A673 (cell line): ENCODE data around the gene NLRP5. TPM values are rescaled to one million over a fixed set of nuclear protein-coding genes. Genes with fewer than 3 reads are reported as not detected.

Experiments used
- Bru-seq: library from RNA; stranded (reverse); fragments of 400-500 nt; gene quantifications from one replicate; lab custom pipeline; 2021; lab: Mats Ljungman, UMichigan
- BruChase-seq, 2 experiments: library from RNA; stranded (reverse); fragments of 400-500 nt; gene quantifications; one replicate each; lab custom pipeline; 2021; lab: Mats Ljungman, UMichigan
- BruUV-seq: library from RNA; stranded (reverse); fragments of 400-500 nt; replicated peaks from 2 replicates; lab custom pipeline; 2021; lab: Mats Ljungman, UMichigan
- CTCF ChIA-PET: fragments of 300-600 bp; sonication (Branson Sonifier 250); formaldehyde crosslinking; loops from one replicate; lab custom pipeline; 2022; ENCODE audit warnings: antibody characterized with exemption; lab: Charles Lee
- POLR2A ChIA-PET: fragments of 300-600 bp; sonication (Branson Sonifier 250); formaldehyde crosslinking; loops from one replicate; lab custom pipeline; 2022; ENCODE audit warnings: antibody characterized with exemption; ENCODE audit not compliant: low non-redundant PET; lab: Charles Lee
- DNase-seq: peaks from one replicate; pipeline ENCODE4 v3.0.0-alpha.2; 2015; ENCODE audit warnings: low spot score
- H3K27ac ChIP-seq: fragments of 200-600 bp; sonication (generic); 2 replicates; pipeline ENCODE4 v1.5.1; 2016; ENCODE audit warnings: mixed run types, low read depth, mild to moderate bottlenecking, mixed read lengths, antibody characterized with exemption, low read length; ENCODE audit not compliant: poor library complexity, severe bottlenecking
- H3K27me3 ChIP-seq: fragments of 200-600 bp; sonication (generic); replicated peaks from 2 replicates; pipeline ENCODE4 v1.6.1; 2017; ENCODE audit warnings: mixed run types, low read depth, mild to moderate bottlenecking, mixed read lengths, antibody characterized with exemption, low read length; ENCODE audit not compliant: insufficient read depth, poor library complexity
- H3K36me3 ChIP-seq: fragments of 200-600 bp; sonication (generic); 2 replicates; pipeline ENCODE4 v1.6.1; 2016; ENCODE audit warnings: mixed run types, mild to moderate bottlenecking, mixed read lengths, antibody characterized with exemption, low read length; ENCODE audit not compliant: insufficient read depth, poor library complexity, severe bottlenecking
- H3K4me1 ChIP-seq: fragments of 200-600 bp; sonication (generic); 2 replicates; pipeline ENCODE4 v1.6.1; 2017; ENCODE audit warnings: mixed run types, mild to moderate bottlenecking, mixed read lengths, antibody characterized with exemption, low read length; ENCODE audit not compliant: insufficient read depth, poor library complexity, severe bottlenecking
- H3K4me3 ChIP-seq: fragments of 200-600 bp; sonication (generic); 2 replicates; pipeline ENCODE4 v1.5.1; 2016; ENCODE audit warnings: low read depth, mixed run types, mild to moderate bottlenecking, mixed read lengths, low read length; ENCODE audit not compliant: poor library complexity, severe bottlenecking
- H3K9me3 ChIP-seq: fragments of 200-600 bp; sonication (generic); 2 replicates; pipeline ENCODE4 v1.6.1; 2016; ENCODE audit warnings: mixed run types, low read depth, mild to moderate bottlenecking, mixed read lengths, antibody characterized with exemption, low read length; ENCODE audit not compliant: poor library complexity, severe bottlenecking
- CTCF ChIP-seq: fragments of 300-800, 200-600 bp; sonication (generic); conservative IDR thresholded peaks from 2 replicates; pipeline ENCODE4 v1.5.1; 2017; ENCODE audit warnings: low read depth, mild to moderate bottlenecking, antibody characterized with exemption, low read length, moderate library complexity, mixed read lengths
- EZH2 ChIP-seq: fragments of 200-600 bp; sonication (generic); IDR thresholded peaks from 2 replicates; pipeline ENCODE4 v1.6.1; 2017; ENCODE audit warnings: borderline replicate concordance, low read depth, mild to moderate bottlenecking, mixed read lengths, antibody characterized with exemption, low read length; ENCODE audit not compliant: poor library complexity, severe bottlenecking
- intact Hi-C: fragments of 100-400 bp; cut with micrococcal nuclease; formaldehyde crosslinking; loops from one replicate; pipeline ENCODE4 v1.10.0; 2022; ENCODE audit not compliant: unreplicated experiment
- long read RNA-seq: library from polyadenylated mRNA; stranded (forward); transcript quantifications from one replicate; pipeline ENCODE4 v2.0.0, GENCODE V29; 2022
- total RNA-seq: library from RNA; stranded (reverse); gene quantifications from 2 replicates; pipeline ENCODE4 v1.2.3, GENCODE V29; 2021

NLRP5 gene
- total RNA-seq (not detected in 2 replicates), Bru-seq, nascent RNA (not detected), BruChase-seq, experiment 1, labeled RNA remaining after a 2-hour chase (not detected), BruChase-seq, experiment 2, labeled RNA remaining after a 6-hour chase (not detected)
- long read RNA-seq = 0 reads

GRCh38 chr19:55986487-55986886, at the start of gene NLRP5:
Gene NLRP5, plus strand, starts transcription at chr19:55986775.
- BruUV-seq = no TSS peak
- POLR2A ChIA-PET = no interaction called here
- intact Hi-C loops = no loop called here
- H3K27ac ChIP-seq = no peak within 1 kb of the TSS
- H3K36me3 ChIP-seq = no peaks in the 10 kb centered on the region
- H3K4me1 ChIP-seq = no peaks in the 10 kb centered on the region
- peaks cover 5% of the 10 kb centered on the region for H3K27me3 ChIP-seq
- no peak within 1 kb of the TSS for H3K4me3 ChIP-seq
- no peak for DNase-seq
- H3K9me3 ChIP-seq = no peaks in the 10 kb centered on the region
- TF ChIP-seq EZH2 (no peak), CTCF (no peak)
- CTCF ChIA-PET = no interaction called here

GRCh38 chr19:55939206-55939605, 47.4 kb upstream of the NLRP5 start:
- no peak for DNase-seq
- no peaks in the 10 kb centered on the region for H3K9me3 ChIP-seq
- intact Hi-C loops = no loop called here
- no peak overlapping the region for H3K4me3 ChIP-seq
- POLR2A ChIA-PET = no interaction called here
- CTCF ChIA-PET = no interaction called here
- H3K27ac ChIP-seq = no peak overlapping the region
- TF ChIP-seq EZH2 (no peak), CTCF (no peak)
- H3K36me3 ChIP-seq = no peaks in the 10 kb centered on the region
- peaks cover 4% of the 10 kb centered on the region for H3K27me3 ChIP-seq
- H3K4me1 ChIP-seq = no peaks in the 10 kb centered on the region
- BruUV-seq = no TSS peak

- no peaks in the 10 kb centered on the region for H3K4me1 ChIP-seq
- ChIA-PET CTCF (no interaction called here), POLR2A (no interaction called here)
- no TSS peak for BruUV-seq
- no peak overlapping the region for H3K4me3 ChIP-seq
- TF ChIP-seq EZH2 (no peak), CTCF (no peak)
- H3K36me3 ChIP-seq = no peaks in the 10 kb centered on the region
- H3K9me3 ChIP-seq = no peaks in the 10 kb centered on the region
- H3K27ac ChIP-seq = no peak overlapping the region
- DNase-seq = no peak
- H3K27me3 ChIP-seq = peaks cover 4% of the 10 kb centered on the region
- intact Hi-C loops = no loop called here
Observed at GRCh38 chr19:55940306-55940705, 46.3 kb upstream of the NLRP5 start.
